CD4-positive, alpha-beta T cell (primary cell): ENCODE measurements around the gene ADCY5. TPM values are rescaled to one million over a fixed set of nuclear protein-coding genes. Genes with fewer than 3 reads are reported as not detected.

Experiments
- ATAC-seq: fragments of 200-7000 bp; cut with Tn5 transposase; one replicate; pipeline ENCODE4 v1.10.0; 2022; ENCODE audit warnings: mild to moderate bottlenecking; ENCODE audit not compliant: poor library complexity
- CTCF ChIA-PET: fragments of 350-600 bp; sonication (Branson Sonifier 250); formaldehyde crosslinking; loops from one replicate; lab custom pipeline; 2021; ENCODE audit warnings: antibody characterized with exemption, inconsistent platforms; lab: Charles Lee
- POLR2A ChIA-PET: fragments of 350-600 bp; sonication (Branson Sonifier 250); formaldehyde crosslinking; loops from one replicate; lab custom pipeline; 2021; ENCODE audit warnings: antibody characterized with exemption, inconsistent platforms; lab: Charles Lee
- DNase-seq, 14 experiments: peaks; one replicate each; pipeline ENCODE4 v3.0.0-alpha.2; 2013 to 2020; ENCODE audit warnings: mixed read lengths in 2 of 14
- H3K27ac ChIP-seq, 2 donors: one replicate each; pipeline versions ENCODE4 v1.5.1 to v1.7.0; 2013; ENCODE audit warnings: low read length in 2 of 2, low read depth in 1 of 2, mild to moderate bottlenecking in 1 of 2
- H3K27me3 ChIP-seq, 2 experiments: 1 replicate in 1 of 2; 2 replicates in 1 of 2; pipeline versions ENCODE4 v1.6.1 to v1.7.0; 2013; ENCODE audit warnings: low read length in 2 of 2, control low read depth in 1 of 2, mild to moderate bottlenecking in 1 of 2, moderate library complexity in 1 of 2; ENCODE audit not compliant: insufficient read depth in 2 of 2, control insufficient read depth in 1 of 2
- H3K36me3 ChIP-seq: one replicate; pipeline ENCODE4 v1.6.1; 2013; ENCODE audit warnings: low read length, control low read depth; ENCODE audit not compliant: insufficient read depth
- H3K4me1 ChIP-seq: one replicate; pipeline ENCODE4 v1.6.1; 2013; ENCODE audit warnings: low read length, control low read depth; ENCODE audit not compliant: insufficient read depth
- H3K4me3 ChIP-seq: one replicate; pipeline ENCODE4 v1.5.1; 2013; ENCODE audit warnings: mild to moderate bottlenecking, low read length, moderate library complexity
- H3K9me3 ChIP-seq, 2 experiments: 1 replicate in 1 of 2; 2 replicates in 1 of 2; pipeline versions ENCODE4 v1.6.1 to v1.7.0; 2013; ENCODE audit warnings: low read length in 2 of 2, mild to moderate bottlenecking in 2 of 2, control low read depth in 1 of 2, moderate library complexity in 1 of 2; ENCODE audit not compliant: control insufficient read depth in 1 of 2, insufficient read depth in 1 of 2
- H3K27ac Mint-ChIP-seq: one replicate; pipeline ENCODE4 v1.8.0; 2020; ENCODE audit warnings: mixed read lengths
- H3K27me3 Mint-ChIP-seq: one replicate; pipeline ENCODE4 v1.8.0; 2021; ENCODE audit warnings: mixed read lengths
- H3K36me3 Mint-ChIP-seq: one replicate; pipeline ENCODE4 v1.8.0; 2021; ENCODE audit warnings: low read depth, mixed read lengths
- H3K4me1 Mint-ChIP-seq: one replicate; pipeline ENCODE4 v1.8.0; 2021; ENCODE audit warnings: low read depth, mixed read lengths
- H3K4me3 Mint-ChIP-seq: one replicate; pipeline ENCODE4 v1.8.0; 2020; ENCODE audit warnings: mild to moderate bottlenecking, mixed read lengths
- H3K9me3 Mint-ChIP-seq: one replicate; pipeline ENCODE4 v1.8.0; 2020; ENCODE audit warnings: mixed read lengths
- CTCF ChIP-seq: fragments of 200-600 bp; IDR thresholded peaks from one replicate; pipeline ENCODE4 v1.8.0; 2022; ENCODE audit warnings: antibody characterized with exemption, mild to moderate bottlenecking
- intact Hi-C, 2 experiments: fragments of 100-400 bp; cut with DNase I in 1 of 2; cut with micrococcal nuclease in 1 of 2; formaldehyde crosslinking; loops; one replicate each; pipeline versions ENCODE4 v1.15.1 to v1.9.0; 2023 to 2025; cut with DNase I, micrococcal nuclease
- total RNA-seq, 174 experiments: library from RNA in 2 of 174; stranded (reverse) in 2 of 174; gene quantifications; one replicate each; pipeline ENCODE4 v1.2.3 and lab custom pipeline; 2021 to 2026

ADCY5 gene
- total RNA-seq, 2 experiments from 2014 or later, result not detected

- Histone ChIP-seq H3K4me3 (no peak overlapping the region), H3K9me3 (no peaks in the 10 kb centered on the region), H3K27me3 (no peaks in the 10 kb centered on the region), H3K36me3 (no peaks in the 10 kb centered on the region), H3K4me1 (no peaks in the 10 kb centered on the region), H3K27ac (no peak overlapping the region)
- H3K36me3 Mint-ChIP-seq, result no peaks in the 10 kb centered on the region
- DNase-seq, result no peak
- H3K4me1 Mint-ChIP-seq, result no peaks in the 10 kb centered on the region
- POLR2A ChIA-PET, result no interaction called here
- H3K27me3 Mint-ChIP-seq, result peaks cover 45% of the 10 kb centered on the region
- TF ChIP-seq CTCF, result no peak
- no peak overlapping the region for H3K27ac Mint-ChIP-seq
- no peak for ATAC-seq
- H3K4me3 Mint-ChIP-seq, result no peak overlapping the region
- CTCF ChIA-PET, result no interaction called here
- intact Hi-C loops, result no loop called here
- no peaks in the 10 kb centered on the region for H3K9me3 Mint-ChIP-seq
Observed at GRCh38 chr3:123395235-123395634, 53.7 kb downstream of the ADCY5 start.

GRCh38 chr3:123394391-123395020, 54.4 kb downstream of the ADCY5 start:
- peaks cover 40% of the 10 kb centered on the region for H3K27me3 Mint-ChIP-seq
- ChIA-PET CTCF (no interaction called here), POLR2A (no interaction called here)
- no peak overlapping the region for H3K27ac ChIP-seq
- intact Hi-C loops, result no loop called here
- no peak for DNase-seq
- H3K4me3 ChIP-seq, result no peak overlapping the region
- H3K9me3 ChIP-seq, result no peaks in the 10 kb centered on the region
- no peak for TF ChIP-seq CTCF
- H3K9me3 Mint-ChIP-seq, result no peaks in the 10 kb centered on the region
- H3K4me3 Mint-ChIP-seq, result no peak overlapping the region
- no peaks in the 10 kb centered on the region for H3K4me1 Mint-ChIP-seq
- no peaks in the 10 kb centered on the region for H3K27me3 ChIP-seq
- no peaks in the 10 kb centered on the region for H3K36me3 Mint-ChIP-seq
- no peak for ATAC-seq
- no peak overlapping the region for H3K27ac Mint-ChIP-seq
- no peaks in the 10 kb centered on the region for H3K4me1 ChIP-seq
- H3K36me3 ChIP-seq, result no peaks in the 10 kb centered on the region

- TF ChIP-seq CTCF, result no peak
- Histone ChIP-seq H3K4me3 (no peak overlapping the region), H3K9me3 (no peaks in the 10 kb centered on the region), H3K27ac (no peak overlapping the region), H3K27me3 (no peaks in the 10 kb centered on the region), H3K36me3 (no peaks in the 10 kb centered on the region), H3K4me1 (no peaks in the 10 kb centered on the region)
- Mint-ChIP-seq H3K36me3 (no peaks in the 10 kb centered on the region), H3K9me3 (no peaks in the 10 kb centered on the region), H3K27me3 (peaks cover 42% of the 10 kb centered on the region), H3K4me3 (no peak overlapping the region), H3K27ac (no peak overlapping the region), H3K4me1 (no peaks in the 10 kb centered on the region)
- CTCF ChIA-PET, result no interaction called here
- intact Hi-C loops, result no loop called here
- POLR2A ChIA-PET, result no interaction called here
- DNase-seq (no peak), ATAC-seq (no peak)
Observed at GRCh38 chr3:123392871-123393620, 55.8 kb downstream of the ADCY5 start.
